Measurements from ENCODE around the gene SLC22A13. TPM values are rescaled to one million over a fixed set of nuclear protein-coding genes. Genes with fewer than 3 reads are reported as not detected.

SLC22A13 gene
- total and polyA plus RNA-seq, 2 experiments from 2014 or later, result 0.13 to 0.66 TPM

- H3K4me3 ChIP-seq, result no peak overlapping the region
- Mint-ChIP-seq H3K4me1 (peaks cover 9% of the 10 kb centered on the region; the same call in 2 of the 3 replicates), H3K27me3 (ENCODE audit: insufficient read depth, low read depth, poor library complexity) (peaks cover 10% of the 10 kb centered on the region), H3K27ac (no peak overlapping the region), H3K9me3 (no peaks in the 10 kb centered on the region; the same call in 2 of the 3 replicates), H3K4me3 (no peak overlapping the region), H3K36me3 (ENCODE audit: low read depth) (no peaks in the 10 kb centered on the region; the same call in 2 of the 3 replicates)
- no peaks in the 10 kb centered on the region for H3K36me3 ChIP-seq (ENCODE audit: insufficient read depth)
- TF ChIP-seq ZNF331 (CRISPR knock-in tag; IDR thresholded peaks at IDR 0.05; ENCODE audit: low read depth), result no peak
- TF ChIP-seq STAT1 (IDR thresholded peaks at IDR 0.05; ENCODE audit: unreplicated experiment), result no peak
- no peak for TF ChIP-seq EZH2 (IDR thresholded peaks at IDR 0.05; ENCODE audit: low read depth, unreplicated experiment)
- TF ChIP-seq, protein P1, sequence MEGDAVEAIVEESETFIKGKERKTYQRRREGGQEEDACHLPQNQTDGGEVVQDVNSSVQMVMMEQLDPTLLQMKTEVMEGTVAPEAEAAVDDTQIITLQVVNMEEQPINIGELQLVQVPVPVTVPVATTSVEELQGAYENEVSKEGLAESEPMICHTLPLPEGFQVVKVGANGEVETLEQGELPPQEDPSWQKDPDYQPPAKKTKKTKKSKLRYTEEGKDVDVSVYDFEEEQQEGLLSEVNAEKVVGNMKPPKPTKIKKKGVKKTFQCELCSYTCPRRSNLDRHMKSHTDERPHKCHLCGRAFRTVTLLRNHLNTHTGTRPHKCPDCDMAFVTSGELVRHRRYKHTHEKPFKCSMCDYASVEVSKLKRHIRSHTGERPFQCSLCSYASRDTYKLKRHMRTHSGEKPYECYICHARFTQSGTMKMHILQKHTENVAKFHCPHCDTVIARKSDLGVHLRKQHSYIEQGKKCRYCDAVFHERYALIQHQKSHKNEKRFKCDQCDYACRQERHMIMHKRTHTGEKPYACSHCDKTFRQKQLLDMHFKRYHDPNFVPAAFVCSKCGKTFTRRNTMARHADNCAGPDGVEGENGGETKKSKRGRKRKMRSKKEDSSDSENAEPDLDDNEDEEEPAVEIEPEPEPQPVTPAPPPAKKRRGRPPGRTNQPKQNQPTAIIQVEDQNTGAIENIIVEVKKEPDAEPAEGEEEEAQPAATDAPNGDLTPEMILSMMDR (conservative IDR thresholded peaks at IDR 0.05; ENCODE audit: low read depth in 2 of 2), result no peak
- TF ChIP-seq EZH2phosphoT487 (IDR thresholded peaks at IDR 0.05; ENCODE audit: unreplicated experiment), result no peak
- TF ChIP-seq ZNF462 (CRISPR knock-in tag; IDR thresholded peaks at IDR 0.05), result no peak
- TF ChIP-seq NANOG (IDR thresholded peaks at IDR 0.05; ENCODE audit: borderline replicate concordance), result no peak
- TF ChIP-seq POLR2AphosphoS5 (IDR thresholded peaks at IDR 0.05; ENCODE audit: low read depth), result no peak
- TF ChIP-seq CREB1 (CRISPR knock-in tag; IDR thresholded peaks at IDR 0.05; ENCODE audit: low read depth), result no peak
- TF ChIP-seq REST (IDR thresholded peaks at IDR 0.05; ENCODE audit: unreplicated experiment), result no peak
- TF ChIP-seq JUNB (IDR thresholded peaks at IDR 0.05; ENCODE audit: unreplicated experiment), result no peak
- no peak for TF ChIP-seq ETS1 (IDR thresholded peaks at IDR 0.05)
- TF ChIP-seq ZNF114 (CRISPR knock-in tag; IDR thresholded peaks at IDR 0.05), result no peak
- H3K9me2 ChIP-seq (ENCODE audit: insufficient read depth), result 0 out of 2 replicates have a peak, but pooled peaks cover 3% of the 10 kb centered on the region
- H3K27me3 ChIP-seq (ENCODE audit: insufficient read depth), result no peaks in the 10 kb centered on the region
- no peaks in the 10 kb centered on the region for H3F3A ChIP-seq (replicated peaks; ENCODE audit: low read depth)
- H4K20me1 ChIP-seq (replicated peaks; ENCODE audit: insufficient read depth), result no peaks in the 10 kb centered on the region
- no peaks in the 10 kb centered on the region for H3K4me1 ChIP-seq (ENCODE audit: insufficient read depth)
- ATAC-seq (no peak), DNase-seq (ENCODE audit: low spot score) (no peak)
- no peak overlapping the region for H2AFZ ChIP-seq
- no peak overlapping the region for H3K4me2 ChIP-seq
- no peak overlapping the region for H3K27ac ChIP-seq (ENCODE audit: low read depth)
- no peaks in the 10 kb centered on the region for H3K79me2 ChIP-seq (replicated peaks; ENCODE audit: insufficient read depth)
Observed at GRCh38 chr3:38318766-38319671, 53.4 kb downstream of the SLC22A13 start.
